GM18519 (cell line): ENCODE measurements around the gene ZNF740.

Experiments used
- ATAC-seq: cut with Tn5 transposase; IDR thresholded peaks from one replicate; pipeline ENCODE4 v1.9.1; 2021; ENCODE audit warnings: mild to moderate bottlenecking, moderate library complexity; ENCODE audit not compliant: unreplicated experiment, low FRiP score

Gene ZNF740

DNA sequence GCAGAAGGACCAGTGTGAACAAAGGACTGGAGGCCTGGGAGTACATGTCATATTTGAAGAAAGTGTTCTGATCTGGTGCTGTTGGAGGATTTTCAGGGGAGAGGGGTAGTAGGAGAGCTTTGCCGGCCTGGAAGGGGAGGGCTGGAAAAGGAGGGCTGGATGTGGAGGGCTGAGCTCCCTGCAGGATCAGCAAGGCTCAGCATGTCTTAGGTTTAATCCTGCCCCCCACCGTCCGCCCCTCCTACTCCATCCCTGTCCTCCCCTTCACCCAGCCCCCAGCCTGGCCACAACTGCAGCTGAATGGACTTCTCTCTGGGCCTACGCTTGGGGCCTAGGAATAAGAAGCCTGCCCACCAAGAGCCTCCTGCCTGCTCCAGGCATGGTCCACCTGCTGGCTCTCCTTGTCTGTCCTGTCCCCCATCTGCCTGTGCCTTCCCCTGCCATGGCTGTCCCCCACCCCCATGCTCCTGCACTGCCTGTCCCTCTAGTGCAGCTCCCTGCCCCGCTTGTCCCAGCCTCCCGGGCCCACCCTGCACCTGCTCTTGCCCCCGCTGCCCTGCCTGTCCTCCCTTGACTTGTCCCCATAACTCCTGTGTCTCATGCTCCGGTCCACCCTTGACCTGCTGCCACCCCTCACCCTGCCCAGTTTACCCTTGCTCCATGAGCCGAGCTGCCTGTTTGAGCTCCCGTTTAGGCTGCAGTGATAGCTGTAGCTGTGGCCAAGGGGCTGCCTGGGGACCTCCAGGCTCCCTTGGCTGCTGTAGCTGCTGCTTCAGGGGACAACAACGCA is 61.3 kb downstream of the ZNF740 start:
- ATAC-seq = no peak

DNA sequence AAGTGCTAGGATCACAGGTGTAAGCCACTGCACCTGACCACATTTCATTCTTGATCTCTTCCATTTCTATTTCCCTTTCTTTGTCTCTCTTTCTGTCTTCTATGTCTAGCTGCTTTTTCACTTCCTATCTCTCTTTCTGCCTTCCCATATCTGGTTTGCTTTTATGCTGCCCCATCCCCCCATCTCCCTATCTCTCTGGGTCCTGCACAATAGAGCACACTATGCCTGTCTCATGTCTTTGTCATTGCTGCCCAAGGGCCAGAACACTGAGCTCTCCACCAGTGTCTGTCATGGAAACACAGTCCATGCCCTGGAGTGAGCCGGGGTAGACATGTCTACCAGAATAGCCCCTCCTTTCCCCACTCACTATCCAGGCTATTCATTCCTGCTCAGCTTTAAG is 63.8 kb downstream of the ZNF740 start:
- ATAC-seq = no peak
